T-helper 2 cell treated with Interferon-gamma antibody and Interleukin-4, amounts not matched to agents 100 ng/mL and 5 ng/mL, for 36 hours (primary cell): ENCODE results near the gene MINDY1. TPM values are rescaled to one million over a fixed set of nuclear protein-coding genes. Genes with fewer than 3 reads are reported as not detected.

Source experiments
- intact Hi-C: fragments of 100-400 bp; cut with micrococcal nuclease; formaldehyde crosslinking; loops from one replicate; pipeline ENCODE4 v1.15.1; 2023
- total RNA-seq: library from RNA; stranded (reverse); gene quantifications from 2 replicates; pipeline ENCODE4 v1.2.3, GENCODE V29; 2022

Gene MINDY1, protein sequence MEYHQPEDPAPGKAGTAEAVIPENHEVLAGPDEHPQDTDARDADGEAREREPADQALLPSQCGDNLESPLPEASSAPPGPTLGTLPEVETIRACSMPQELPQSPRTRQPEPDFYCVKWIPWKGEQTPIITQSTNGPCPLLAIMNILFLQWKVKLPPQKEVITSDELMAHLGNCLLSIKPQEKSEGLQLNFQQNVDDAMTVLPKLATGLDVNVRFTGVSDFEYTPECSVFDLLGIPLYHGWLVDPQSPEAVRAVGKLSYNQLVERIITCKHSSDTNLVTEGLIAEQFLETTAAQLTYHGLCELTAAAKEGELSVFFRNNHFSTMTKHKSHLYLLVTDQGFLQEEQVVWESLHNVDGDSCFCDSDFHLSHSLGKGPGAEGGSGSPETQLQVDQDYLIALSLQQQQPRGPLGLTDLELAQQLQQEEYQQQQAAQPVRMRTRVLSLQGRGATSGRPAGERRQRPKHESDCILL
- 20.9 and 21.4 TPM in 2 replicates for total RNA-seq

DNA sequence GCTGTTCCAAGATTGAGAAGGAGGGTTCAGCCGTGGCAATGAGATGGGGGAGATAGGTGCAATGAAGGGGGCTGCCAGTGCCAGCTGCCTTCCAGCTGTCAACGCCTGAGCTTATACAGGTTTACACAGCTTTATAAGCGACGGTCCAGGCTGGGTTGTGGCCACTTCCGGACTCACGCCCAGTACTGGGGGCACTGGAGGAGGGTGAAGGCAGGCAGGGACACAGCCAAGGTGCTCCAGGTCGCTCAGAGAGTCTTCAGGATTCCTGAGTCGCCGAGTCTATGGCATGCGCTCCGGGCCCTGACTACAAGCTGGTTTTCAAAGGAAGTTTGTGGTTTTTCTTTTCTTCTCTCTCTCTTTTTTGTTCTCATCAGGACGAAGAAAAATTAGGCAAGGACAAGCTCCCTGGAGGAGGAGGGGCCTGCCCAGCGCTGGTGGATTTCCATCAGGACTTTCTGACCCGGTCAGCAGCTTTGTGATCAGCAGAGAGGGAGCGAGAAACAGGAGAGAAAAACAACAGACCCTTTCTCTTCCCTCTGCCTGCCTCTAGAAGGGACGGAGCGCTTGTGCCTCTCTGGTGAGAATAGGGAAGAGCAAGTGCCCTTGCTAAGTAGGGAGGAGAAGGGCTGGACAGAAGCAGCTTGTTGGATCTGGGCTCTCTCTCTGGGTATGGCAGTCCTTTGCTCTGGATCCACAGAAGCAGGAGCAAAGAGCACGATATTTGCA, at the start of gene MINDY1:
Gene MINDY1, minus strand, starts transcription at position 576 of the 726 bp plus-strand sequence. CDS start 4,285 bp downstream, outside the sequence.
- intact Hi-C loops, result loop anchor here (5.0 to 10.0 kb wide), 2 partner anchors 151 to 442 kb away; partner anchors contain the start of gene TNFAIP8L2

DNA sequence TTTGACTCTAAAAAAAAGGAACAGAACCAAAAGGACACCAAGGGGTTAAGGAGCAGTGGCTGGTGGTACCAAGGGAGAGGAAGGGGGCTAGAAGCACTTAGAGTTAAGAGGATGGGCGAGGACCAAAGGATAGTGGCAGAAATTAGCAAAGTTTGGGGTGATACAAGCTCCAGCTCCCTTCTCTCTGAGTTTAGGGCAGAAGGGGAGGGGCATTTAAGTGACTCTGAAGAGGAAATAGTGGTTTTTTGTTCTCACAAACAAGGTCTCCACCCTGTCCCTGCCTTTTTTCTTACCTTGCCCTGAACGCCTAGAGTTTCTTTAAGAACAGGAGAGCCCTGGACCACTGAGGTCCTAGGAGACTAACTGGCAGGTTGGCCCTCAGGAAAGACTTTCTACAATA, 49.4 kb upstream of the MINDY1 start:
- intact Hi-C loops, result loop anchor here (1.0 to 10.0 kb wide), 3 partner anchors 8 to 691 kb away; partner anchors contain the start of gene RPRD2

- intact Hi-C loops, result loop anchor here (5.0 to 10.0 kb wide), 2 partner anchors 493 to 691 kb away; partner anchors contain the start of gene RPRD2
Measured at GRCh38 chr1:151055581-151055980, 48.9 kb upstream of the MINDY1 start.

GRCh38 chr1:151054971-151055547, 48.4 kb upstream of the MINDY1 start:
- intact Hi-C loops, result loop anchor here (5.0 to 10.0 kb wide), 2 partner anchors 493 to 690 kb away; partner anchors contain the start of gene RPRD2

GRCh38 chr1:151051356-151052009, 44.8 kb upstream of the MINDY1 start:
- intact Hi-C loops, result loop anchor here (10.0 kb wide), 1 partner anchor 687 kb away; the partner anchor contains the start of gene RPRD2

DNA sequence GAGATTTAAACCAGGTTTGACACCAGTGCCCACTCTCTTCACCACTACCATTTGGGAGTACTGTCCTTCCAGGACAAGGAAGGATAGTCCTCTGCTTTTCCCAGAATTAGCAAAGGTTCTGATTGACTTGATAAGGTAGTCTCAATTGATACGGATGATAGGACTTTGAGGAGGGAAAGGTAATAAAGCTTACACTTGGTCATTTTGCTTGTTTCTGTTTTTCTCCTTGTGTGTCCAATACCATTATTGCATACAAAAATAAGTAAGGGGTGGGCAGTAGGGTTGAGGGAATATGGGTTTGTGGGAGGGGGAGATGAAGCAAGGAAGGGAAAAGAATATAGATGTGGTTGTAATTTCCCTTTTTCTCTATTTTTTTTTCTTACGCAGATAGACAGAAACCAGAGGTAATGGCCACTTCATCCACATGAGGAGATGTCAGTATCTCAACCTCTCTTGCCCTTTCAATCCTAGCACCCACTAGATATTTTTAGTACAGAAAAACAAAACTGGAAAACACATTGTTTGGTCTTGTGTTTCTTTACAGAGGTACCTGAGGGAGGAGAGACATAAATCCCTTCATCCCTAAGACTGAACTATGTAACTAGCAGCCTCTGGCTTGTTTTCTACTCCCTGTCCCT, 43.5 kb upstream of the MINDY1 start:
- intact Hi-C loops, result loop anchor here (10.0 kb wide), 1 partner anchor 685 kb away; the partner anchor contains the start of gene RPRD2

DNA sequence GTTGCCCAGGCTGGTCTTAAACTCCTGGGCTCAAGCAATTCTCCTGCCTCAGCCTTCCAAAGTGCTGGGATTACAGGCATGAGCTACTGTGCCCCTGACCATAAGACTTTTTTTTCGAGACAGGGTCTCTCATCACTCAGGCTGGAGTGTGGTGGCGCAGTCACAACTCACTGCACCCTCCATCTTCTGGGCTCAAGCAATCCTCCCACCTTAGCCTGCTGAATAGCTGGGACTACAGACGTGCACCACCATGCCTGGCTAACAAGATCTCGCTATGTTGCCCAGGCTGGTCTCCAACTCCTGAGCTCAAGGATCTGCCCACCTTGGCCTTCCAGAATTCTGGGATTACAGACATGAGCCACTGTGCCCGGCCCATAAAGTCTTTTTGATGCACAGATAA, 42.8 kb upstream of the MINDY1 start:
- intact Hi-C loops, result loop anchor here (2.0 kb wide), 1 partner anchor 25 kb away; no protein-coding TSS in a partner anchor

DNA sequence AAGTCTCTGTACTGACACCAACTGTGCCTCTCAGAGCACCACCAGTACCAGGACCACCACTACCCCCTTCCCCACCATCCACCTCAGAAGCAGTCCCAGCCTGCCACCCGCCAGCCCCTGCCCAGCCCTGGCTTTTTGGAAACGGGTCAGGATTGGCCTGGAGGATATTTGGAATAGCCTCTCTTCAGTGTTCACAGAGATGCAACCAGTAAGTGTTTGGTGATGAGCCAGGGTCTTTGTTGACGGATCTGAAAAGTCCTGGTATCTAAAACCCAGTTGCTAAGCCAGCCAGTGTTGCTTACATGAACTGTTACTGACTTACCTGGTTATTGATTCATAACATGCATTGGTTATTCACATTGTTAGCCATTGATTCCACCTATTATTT, 41.9 kb upstream of the MINDY1 start:
- intact Hi-C loops, result loop anchor here (1.0 to 2.0 kb wide), 2 partner anchors 8 to 24 kb away; no protein-coding TSS in a partner anchor

DNA sequence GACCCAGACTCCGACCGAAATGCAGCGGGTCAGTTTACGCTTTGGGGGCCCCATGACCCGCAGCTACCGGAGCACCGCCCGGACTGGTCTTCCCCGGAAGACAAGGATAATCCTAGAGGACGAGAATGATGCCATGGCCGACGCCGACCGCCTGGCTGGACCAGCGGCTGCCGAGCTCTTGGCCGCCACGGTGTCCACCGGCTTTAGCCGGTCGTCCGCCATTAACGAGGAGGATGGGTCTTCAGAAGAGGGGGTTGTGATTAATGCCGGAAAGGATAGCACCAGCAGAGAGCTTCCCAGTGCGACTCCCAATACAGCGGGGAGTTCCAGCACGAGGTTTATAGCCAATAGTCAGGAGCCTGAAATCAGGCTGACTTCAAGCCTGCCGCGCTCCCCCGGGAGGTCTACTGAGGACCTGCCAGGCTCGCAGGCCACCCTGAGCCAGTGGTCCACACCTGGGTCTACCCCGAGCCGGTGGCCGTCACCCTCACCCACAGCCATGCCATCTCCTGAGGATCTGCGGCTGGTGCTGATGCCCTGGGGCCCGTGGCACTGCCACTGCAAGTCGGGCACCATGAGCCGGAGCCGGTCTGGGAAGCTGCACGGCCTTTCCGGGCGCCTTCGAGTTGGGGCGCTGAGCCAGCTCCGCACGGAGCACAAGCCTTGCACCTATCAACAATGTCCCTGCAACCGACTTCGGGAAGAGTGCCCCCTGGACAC, 41.4 kb upstream of the MINDY1 start:
- intact Hi-C loops, result loop anchor here (1.0 to 2.0 kb wide), 2 partner anchors 8 to 23 kb away; no protein-coding TSS in a partner anchor

DNA sequence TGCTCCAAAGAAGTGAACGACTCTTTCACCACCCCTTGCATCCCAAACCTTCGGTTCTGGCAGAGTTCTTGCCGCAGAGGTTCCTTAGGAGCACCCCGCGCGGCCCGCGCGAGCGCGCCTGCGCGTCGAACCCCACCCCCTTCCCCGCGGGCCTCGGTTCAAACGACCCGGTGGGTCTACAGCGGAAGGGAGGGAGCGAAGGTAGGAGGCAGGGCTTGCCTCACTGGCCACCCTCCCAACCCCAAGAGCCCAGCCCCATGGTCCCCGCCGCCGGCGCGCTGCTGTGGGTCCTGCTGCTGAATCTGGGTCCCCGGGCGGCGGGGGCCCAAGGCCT, 40.9 kb upstream of the MINDY1 start, which contains the start of gene C1orf56:
Gene C1orf56, plus strand, starts transcription at position 161 of the 334 bp plus-strand sequence. Its CDS starts 97 bp downstream, at position 258.
- intact Hi-C loops, result no loop called here

- intact Hi-C loops, result no loop called here
Measured at GRCh38 chr1:151043163-151043562, 36.5 kb upstream of the MINDY1 start.

GRCh38 chr1:151039521-151039920, 32.8 kb upstream of the MINDY1 start:
- intact Hi-C loops, result no loop called here

- intact Hi-C loops, result no loop called here
Measured at GRCh38 chr1:151037032-151037431, 30.3 kb upstream of the MINDY1 start.

DNA sequence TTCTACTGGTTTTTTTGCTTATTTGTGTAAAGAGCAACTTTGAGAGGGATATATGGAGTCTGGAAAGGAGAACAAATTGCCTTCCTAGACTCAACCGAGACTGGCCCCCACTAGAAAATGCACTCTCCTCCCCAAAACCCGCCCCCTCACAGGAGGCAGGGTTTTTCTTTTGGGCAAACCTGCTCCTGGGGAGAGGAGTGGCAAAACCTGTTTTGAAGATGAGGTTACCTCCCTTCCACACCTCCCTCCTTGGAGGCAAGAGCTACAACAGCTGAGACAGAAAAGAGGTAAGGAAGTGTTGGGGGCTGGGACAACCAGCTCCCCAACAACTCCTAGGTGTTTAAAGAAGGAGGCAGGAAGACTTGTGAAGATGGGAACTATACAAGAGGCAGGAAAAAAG, 29.7 kb upstream of the MINDY1 start, which contains the start of gene BNIPL:
Gene BNIPL, plus strand, starts transcription at position 231 of the 400 bp plus-strand sequence. Its CDS starts 140 bp downstream, at position 371.
- intact Hi-C loops, result no loop called here

DNA sequence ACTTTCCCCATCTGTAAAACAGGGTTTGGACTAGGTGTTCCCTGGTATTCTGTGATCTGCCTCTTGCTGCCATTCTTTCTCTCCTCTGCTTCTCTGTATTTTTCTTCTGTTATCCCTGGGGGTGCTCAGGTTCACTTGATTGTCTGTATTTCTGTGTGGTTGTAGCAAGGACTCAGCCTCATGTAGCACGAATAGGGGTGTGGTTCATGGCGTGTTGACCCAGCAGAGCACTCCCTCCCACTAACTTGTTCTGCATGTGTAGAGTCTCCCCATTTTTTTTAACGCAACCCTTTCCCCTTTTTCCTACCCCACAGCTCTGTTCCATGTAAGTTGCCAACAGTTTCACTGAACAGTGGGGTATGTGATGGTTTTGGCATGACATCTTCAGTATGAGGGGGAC, 28.5 kb upstream of the MINDY1 start:
- intact Hi-C loops, result no loop called here

DNA sequence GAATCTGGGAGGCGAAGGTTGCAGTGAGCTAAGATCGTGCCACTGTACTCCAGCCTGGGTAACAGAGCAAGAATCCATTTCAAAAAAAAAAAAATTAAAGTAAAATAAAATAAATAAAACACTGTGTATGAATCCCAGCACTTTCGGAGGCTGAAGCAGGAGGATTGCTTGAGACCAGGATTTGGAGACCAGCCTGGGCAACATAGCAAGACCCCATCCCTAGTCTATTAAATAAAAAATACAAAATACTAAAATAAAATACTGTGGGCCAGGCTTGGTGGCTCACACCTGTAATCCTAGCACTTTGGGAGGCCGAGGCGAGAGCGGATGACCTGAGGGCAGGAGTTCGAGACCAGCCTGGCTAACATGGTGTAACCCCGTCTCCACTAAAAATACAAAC, 25.5 kb upstream of the MINDY1 start:
- intact Hi-C loops, result no loop called here

GRCh38 chr1:151026460-151026859, 19.8 kb upstream of the MINDY1 start:
- intact Hi-C loops, result no loop called here

DNA sequence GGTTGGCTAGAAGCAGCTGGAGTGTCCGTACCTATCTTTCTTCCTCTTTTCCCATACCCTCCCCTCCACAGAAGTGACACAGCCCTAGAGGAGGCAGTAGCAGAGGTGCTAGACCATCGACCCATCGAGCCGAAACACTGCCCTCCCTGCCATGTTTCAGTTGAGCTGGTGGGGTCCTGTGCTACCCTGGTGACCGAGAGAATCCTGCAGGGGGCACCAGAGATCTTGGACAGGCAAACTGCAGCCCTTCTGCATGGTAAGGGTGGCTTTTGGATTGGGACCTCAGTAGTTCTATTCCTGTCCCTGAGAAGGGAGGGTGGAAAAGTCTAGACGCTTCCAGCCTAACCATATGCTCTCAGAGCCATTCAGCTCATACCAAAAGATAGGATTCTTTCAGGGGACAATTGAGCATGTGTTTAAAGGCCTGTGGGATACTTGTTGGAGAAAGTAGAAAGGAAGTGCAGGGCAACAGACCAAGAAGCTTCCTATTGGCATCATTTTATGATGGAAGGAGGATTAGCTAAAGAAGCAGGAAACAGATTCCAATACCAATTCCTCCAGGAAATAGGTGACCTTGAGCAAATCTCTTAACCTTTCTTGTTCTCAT, 17.9 kb upstream of the MINDY1 start:
- intact Hi-C loops, result loop anchor here (1.0 to 2.0 kb wide), 2 partner anchors 24 to 132 kb away; partner anchors contain the start of gene TNFAIP8L2

GRCh38 chr1:151013518-151013917, 6.8 kb upstream of the MINDY1 start:
- intact Hi-C loops, result no loop called here
